HG03565 (cell line): ENCODE measurements around the gene KIF1B.
"Not testable (repeated sequence)": the region's sequence is repeated elsewhere in the genome, so short reads cannot be mapped to it uniquely, and the experiment has no call there.

ENCODE experiments used
- ATAC-seq: cut with Tn5 transposase; IDR thresholded peaks from one replicate; pipeline ENCODE4 v1.9.1; 2021; ENCODE audit warnings: mild to moderate bottlenecking, moderate library complexity; ENCODE audit not compliant: unreplicated experiment

The KIF1B gene

GRCh38 chr1:10380594-10381275 lies 170.4 kb downstream of the KIF1B start:
- ATAC-seq: no peak

- no peak for ATAC-seq
Measured at GRCh38 chr1:10383630-10384029, 173.3 kb downstream of the KIF1B start.

- no peak for ATAC-seq
Measured at GRCh38 chr1:10384219-10384618, 173.8 kb downstream of the KIF1B start.

- no peak for ATAC-seq
Measured at GRCh38 chr1:10386761-10387676, 176.6 kb downstream of the KIF1B start.

GRCh38 chr1:10387677-10388386 lies 177.5 kb downstream of the KIF1B start:
- ATAC-seq: no peak

- ATAC-seq: no peak
Measured at GRCh38 chr1:10388387-10388715, 178.0 kb downstream of the KIF1B start.

- no peak for ATAC-seq
Measured at GRCh38 chr1:10389271-10389973, 179.1 kb downstream of the KIF1B start.

- ATAC-seq: no peak
Measured at GRCh38 chr1:10396870-10397269, 186.5 kb downstream of the KIF1B start.

- no peak for ATAC-seq
Measured at GRCh38 chr1:10398278-10398733, 187.9 kb downstream of the KIF1B start.

- ATAC-seq: peak; percentile 84
Measured at GRCh38 chr1:10398734-10399443, 188.5 kb downstream of the KIF1B start, which contains the start of gene PGD. PGD (plus strand) TSS chr1:10399064; CDS start chr1:10399118, 54 bp downstream.

GRCh38 chr1:10399444-10399941 lies 189.1 kb downstream of the KIF1B start:
- no peak for ATAC-seq

- no peak for ATAC-seq
Measured at GRCh38 chr1:10400013-10400412, 189.6 kb downstream of the KIF1B start.

GRCh38 chr1:10401281-10401680 lies 190.9 kb downstream of the KIF1B start:
- no peak for ATAC-seq

- ATAC-seq: no peak
Measured at GRCh38 chr1:10402729-10403274, 192.4 kb downstream of the KIF1B start.

- no peak for ATAC-seq
Measured at GRCh38 chr1:10407201-10407600, 196.8 kb downstream of the KIF1B start.

- no peak for ATAC-seq
Measured at GRCh38 chr1:10415211-10415930, 205.0 kb downstream of the KIF1B start.

- not testable (repeated sequence) for ATAC-seq
Measured at GRCh38 chr1:10415967-10416366, 205.6 kb downstream of the KIF1B start.

- not testable (repeated sequence) for ATAC-seq
Measured at GRCh38 chr1:10418741-10419140, 208.4 kb downstream of the KIF1B start.

GRCh38 chr1:10419351-10419750 lies 209.0 kb downstream of the KIF1B start:
- no peak for ATAC-seq
